GM21786 (cell line): Measurements from ENCODE around the gene MPL.

Experiments
- ATAC-seq: cut with Tn5 transposase; IDR thresholded peaks from one replicate; pipeline ENCODE4 v1.9.1; 2021; ENCODE audit not compliant: unreplicated experiment

Gene MPL

GRCh38 chr1:43321331-43321891, 16.2 kb upstream of the MPL start:
- no peak for ATAC-seq

GRCh38 chr1:43322506-43322905, 15.1 kb upstream of the MPL start:
- no peak for ATAC-seq

- ATAC-seq: no peak
Measured at GRCh38 chr1:43324810-43325209, 12.8 kb upstream of the MPL start.

- ATAC-seq: no peak
Measured at GRCh38 chr1:43325381-43325780, 12.2 kb upstream of the MPL start.

GRCh38 chr1:43327549-43328292, 9.9 kb upstream of the MPL start:
- no peak for ATAC-seq

GRCh38 chr1:43329995-43330751, 7.4 kb upstream of the MPL start:
- ATAC-seq: no peak

GRCh38 chr1:43331688-43332087, 5.9 kb upstream of the MPL start:
- ATAC-seq: no peak

GRCh38 chr1:43334453-43335205, 3.0 kb upstream of the MPL start:
- ATAC-seq: no peak

- ATAC-seq: no peak
Measured at GRCh38 chr1:43338001-43338400, 383 bp downstream of the MPL start.

GRCh38 chr1:43339584-43340232, 2.1 kb downstream of the MPL start:
- ATAC-seq: no peak

- ATAC-seq: no peak
Measured at GRCh38 chr1:43340559-43340958, 2.9 kb downstream of the MPL start.

GRCh38 chr1:43344267-43344850, 6.7 kb downstream of the MPL start:
- no peak for ATAC-seq

GRCh38 chr1:43345120-43345519, 7.5 kb downstream of the MPL start:
- ATAC-seq: no peak

GRCh38 chr1:43346636-43347035, 9.0 kb downstream of the MPL start:
- no peak for ATAC-seq

- ATAC-seq: no peak
Measured at GRCh38 chr1:43348343-43348808, 10.8 kb downstream of the MPL start.

GRCh38 chr1:43348809-43349593, 11.4 kb downstream of the MPL start:
- no peak for ATAC-seq

GRCh38 chr1:43349594-43350306, 12.1 kb downstream of the MPL start:
- no peak for ATAC-seq

- ATAC-seq: no peak
Measured at GRCh38 chr1:43350976-43351375, 13.4 kb downstream of the MPL start.
